ENCODE results near the gene ZNF71.

The ZNF71 gene

GRCh38 chr19:56595548-56595899, 422 bp downstream of the ZNF71 start:
- no peak for TF ChIP-seq CTCF (IDR thresholded peaks at IDR 0.05; ENCODE audit: unreplicated experiment in 3 of 3)
- Mint-ChIP-seq H3K9me3 (peaks cover 54% of the 10 kb centered on the region), H3K27me3 (ENCODE audit: low read depth) (no peaks in the 10 kb centered on the region), H3K36me3 (ENCODE audit: low read depth) (peaks cover 60% of the 10 kb centered on the region), H3K4me1 (peaks cover 11% of the 10 kb centered on the region), H3K4me3 (peak overlapping the region; percentile 93 to 97 (median 94)), H3K27ac (peak overlapping the region; percentile 36 to 64 (median 56))

- Mint-ChIP-seq H3K4me3 (peak overlapping the region; percentile 93 to 97 (median 94)), H3K4me1 (peaks cover 11% of the 10 kb centered on the region), H3K9me3 (peaks cover 62% of the 10 kb centered on the region), H3K36me3 (ENCODE audit: low read depth) (peaks cover 68% of the 10 kb centered on the region), H3K27me3 (ENCODE audit: low read depth) (no peaks in the 10 kb centered on the region), H3K27ac (no peak overlapping the region)
- TF ChIP-seq CTCF (IDR thresholded peaks at IDR 0.05; ENCODE audit: unreplicated experiment in 3 of 3), result no peak
Measured at GRCh38 chr19:56596676-56597075, 1.6 kb downstream of the ZNF71 start.

GRCh38 chr19:56597696-56598095, 2.6 kb downstream of the ZNF71 start:
- Mint-ChIP-seq H3K9me3 (peaks cover 69% of the 10 kb centered on the region), H3K4me3 (peak overlapping the region; percentile 14 to 55 (median 54))

GRCh38 chr19:56601375-56601774, 6.3 kb downstream of the ZNF71 start:
- H3K9me3 Mint-ChIP-seq, result peaks cover 86% of the 10 kb centered on the region
- peaks cover under 1% of the 10 kb centered on the region for H3K4me1 Mint-ChIP-seq
- H3K27me3 Mint-ChIP-seq (ENCODE audit: low read depth), result no peaks in the 10 kb centered on the region
- H3K27ac Mint-ChIP-seq, result no peak overlapping the region
- peaks cover 99% of the 10 kb centered on the region for H3K36me3 Mint-ChIP-seq (ENCODE audit: low read depth)
- H3K4me3 Mint-ChIP-seq, result no peak overlapping the region
- no peak for TF ChIP-seq CTCF (IDR thresholded peaks at IDR 0.05; ENCODE audit: unreplicated experiment in 3 of 3)

More at GRCh38 chr19:56597696-56598095, 2.6 kb downstream of the ZNF71 start:
- no peak for TF ChIP-seq CTCF (IDR thresholded peaks at IDR 0.05; ENCODE audit: unreplicated experiment in 3 of 3)
- H3K36me3 Mint-ChIP-seq (ENCODE audit: low read depth), result peaks cover 78% of the 10 kb centered on the region
- H3K4me1 Mint-ChIP-seq, result peaks cover 11% of the 10 kb centered on the region
- H3K27ac Mint-ChIP-seq, result no peak overlapping the region
- H3K27me3 Mint-ChIP-seq (ENCODE audit: low read depth), result no peaks in the 10 kb centered on the region

- Mint-ChIP-seq H3K27ac (no peak overlapping the region), H3K4me3 (no peak overlapping the region), H3K27me3 (ENCODE audit: low read depth) (no peaks in the 10 kb centered on the region), H3K4me1 (no peaks in the 10 kb centered on the region), H3K36me3 (ENCODE audit: low read depth) (peaks cover 99% of the 10 kb centered on the region), H3K9me3 (peaks cover 87% of the 10 kb centered on the region)
- TF ChIP-seq CTCF (IDR thresholded peaks at IDR 0.05; ENCODE audit: unreplicated experiment in 3 of 3), result no peak
Measured at GRCh38 chr19:56603829-56604228, 8.7 kb downstream of the ZNF71 start.

- Mint-ChIP-seq H3K9me3 (peaks cover 96% of the 10 kb centered on the region), H3K27me3 (ENCODE audit: low read depth) (no peaks in the 10 kb centered on the region), H3K4me1 (no peaks in the 10 kb centered on the region), H3K36me3 (ENCODE audit: low read depth) (peaks cover 100% of the 10 kb centered on the region), H3K27ac (no peak overlapping the region), H3K4me3 (no peak overlapping the region)
- TF ChIP-seq CTCF (IDR thresholded peaks at IDR 0.05; ENCODE audit: unreplicated experiment in 3 of 3), result no peak
Measured at GRCh38 chr19:56608274-56608964, 13.3 kb downstream of the ZNF71 start.

All from nephron (organoid).